HG02884 (cell line): ENCODE data around the gene TPTE.
"Not testable (repeated sequence)": the region's sequence is repeated elsewhere in the genome, so short reads cannot be mapped to it uniquely, and the experiment has no call there.

ENCODE experiments used
- ATAC-seq: cut with Tn5 transposase; IDR thresholded peaks from one replicate; pipeline ENCODE4 v1.9.1; 2021; ENCODE audit warnings: mild to moderate bottlenecking, moderate library complexity; ENCODE audit not compliant: unreplicated experiment

Gene TPTE

DNA sequence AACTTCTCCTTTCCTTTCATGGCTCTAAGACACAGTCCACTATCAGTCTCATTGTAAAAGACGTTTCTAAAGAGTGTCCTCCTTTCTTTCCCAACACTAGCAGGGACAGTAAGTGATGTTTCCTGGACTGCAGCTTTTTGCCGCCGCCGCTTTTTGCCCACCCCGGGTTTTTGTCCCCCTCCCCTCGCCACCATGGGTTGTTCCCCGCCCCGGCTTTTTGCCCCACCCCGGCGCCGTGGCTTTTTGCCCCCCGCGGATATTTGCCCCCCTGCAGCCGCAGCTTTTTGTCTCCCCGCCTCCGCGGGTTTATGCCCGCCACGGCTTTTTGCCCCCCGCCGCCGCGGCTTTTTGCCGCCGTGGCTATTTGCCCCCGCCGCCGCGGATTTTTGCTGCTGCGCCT lies 95.2 kb downstream of the TPTE start:
- no peak for ATAC-seq

DNA sequence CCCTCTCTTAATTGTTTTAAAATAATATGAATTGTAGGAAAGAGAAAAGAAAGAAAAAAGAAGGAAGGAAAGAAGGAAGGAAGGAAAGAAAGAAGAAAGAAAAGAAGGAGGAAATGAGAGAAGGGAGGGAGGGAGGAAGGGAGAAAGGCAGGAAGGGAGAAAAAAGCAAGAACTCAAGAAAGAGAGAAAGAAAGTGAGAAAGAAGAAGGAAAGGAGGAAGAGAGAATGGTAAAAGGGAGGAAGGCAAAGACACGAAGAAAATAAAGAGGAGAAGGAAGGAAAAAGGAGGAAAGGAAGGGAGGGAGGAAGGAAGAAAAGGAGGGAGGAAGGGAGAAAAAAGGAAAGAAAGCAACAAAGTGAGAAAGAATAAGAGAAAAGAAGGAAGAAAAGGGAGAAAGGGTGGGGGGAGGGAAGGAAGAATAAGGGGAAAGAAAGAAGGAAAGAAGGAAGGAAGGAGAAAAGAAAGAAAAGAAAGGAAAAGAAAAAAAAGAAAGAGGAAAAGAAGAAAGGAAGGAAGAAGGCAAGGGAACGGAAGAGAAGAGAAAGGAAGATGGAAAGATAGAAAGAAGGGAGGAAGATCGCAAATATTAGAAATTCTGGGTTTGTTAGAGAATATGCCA lies 95.9 kb downstream of the TPTE start:
- not testable (repeated sequence) for ATAC-seq

DNA sequence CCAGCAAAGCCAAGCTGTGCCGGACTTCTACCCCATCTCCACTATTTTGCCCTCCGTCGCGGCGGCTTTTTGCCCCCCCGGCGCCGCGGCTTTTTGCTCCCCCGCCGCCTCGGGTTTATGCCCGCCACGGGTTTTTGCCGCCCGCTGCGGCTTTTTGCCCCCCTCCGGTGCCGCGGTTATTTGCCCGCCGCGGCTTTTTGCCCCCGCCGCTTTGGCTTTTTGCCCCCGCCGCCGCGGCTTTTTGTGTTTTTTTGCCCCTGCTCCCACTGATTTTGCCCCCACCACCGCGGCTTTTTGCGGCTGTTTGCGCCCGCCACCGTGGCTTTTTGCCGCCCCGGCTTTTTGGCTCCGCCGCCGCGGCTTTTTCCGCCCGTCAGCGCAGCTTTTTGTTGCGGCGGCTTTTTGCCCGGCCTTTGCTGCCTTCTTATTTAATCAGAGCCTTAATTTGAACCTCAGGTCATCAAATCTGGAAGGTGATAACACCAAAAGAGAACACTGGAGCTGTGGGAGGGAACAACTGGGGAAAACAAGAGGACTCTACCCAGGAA lies 106.0 kb downstream of the TPTE start:
- ATAC-seq: no peak

- ATAC-seq: not testable (repeated sequence)
Observed at GRCh38 chr21:10629239-10629638, 107.9 kb downstream of the TPTE start.

GRCh38 chr21:10630829-10631228 lies 109.4 kb downstream of the TPTE start:
- ATAC-seq: not testable (repeated sequence)

- not testable (repeated sequence) for ATAC-seq
Observed at GRCh38 chr21:10631316-10631715, 109.9 kb downstream of the TPTE start.

DNA sequence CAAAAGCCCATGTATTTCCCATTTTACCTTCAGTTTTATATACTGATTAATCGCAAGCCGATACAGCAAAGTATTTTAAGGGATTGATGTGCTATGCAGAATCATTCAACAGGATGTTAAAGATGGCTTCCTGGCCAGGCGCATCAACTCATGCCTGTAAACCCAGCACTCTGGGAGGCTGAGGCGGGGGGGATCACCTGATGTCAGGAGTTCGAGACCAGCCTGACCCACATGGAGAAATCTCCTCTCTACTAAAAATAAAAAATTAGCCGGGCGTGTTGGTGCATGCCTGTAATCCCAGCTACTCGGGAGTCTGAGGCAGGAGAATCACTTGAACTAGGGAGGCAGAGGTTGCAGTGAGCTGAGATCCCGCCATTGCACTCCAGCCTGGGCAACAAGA lies 116.8 kb downstream of the TPTE start:
- not testable (repeated sequence) for ATAC-seq

DNA sequence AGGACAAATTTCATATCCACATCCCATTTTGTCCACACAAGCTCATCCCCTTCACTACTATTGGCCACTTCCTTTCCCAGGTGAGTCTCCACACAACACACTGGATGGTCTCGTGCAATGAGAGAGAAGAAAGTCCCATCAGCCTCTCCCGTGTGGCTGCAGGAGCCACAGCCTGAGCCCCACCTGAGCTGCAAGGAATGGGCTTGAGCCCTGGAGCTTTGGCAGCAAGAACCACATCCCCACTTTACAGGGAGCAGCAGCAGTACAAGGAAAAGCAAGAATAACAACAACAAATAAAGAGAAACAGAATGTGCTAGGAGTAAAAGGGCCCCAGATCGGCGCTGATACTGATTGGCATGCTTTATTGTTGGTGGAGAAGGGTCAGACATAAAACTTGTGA lies 117.7 kb downstream of the TPTE start:
- no peak for ATAC-seq

DNA sequence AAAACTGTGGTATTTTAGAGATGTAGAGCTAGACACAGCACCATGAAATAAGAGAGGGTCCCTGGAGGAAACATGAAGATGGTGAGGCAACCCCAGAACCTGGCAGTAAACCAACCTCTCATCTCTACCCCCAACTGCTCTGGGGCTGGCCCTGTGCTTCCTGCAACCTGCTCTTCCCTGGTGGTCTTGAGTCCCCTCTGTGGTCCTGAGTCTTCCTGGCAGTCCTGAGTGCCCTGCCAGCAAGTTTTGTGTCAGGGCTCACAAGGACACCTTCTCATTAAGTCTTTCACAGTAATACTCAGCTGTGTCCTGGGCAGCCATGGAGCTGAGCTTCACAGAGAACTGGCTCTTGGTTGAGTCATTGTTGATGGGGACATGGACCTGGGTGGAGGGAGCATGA lies 118.4 kb downstream of the TPTE start:
- ATAC-seq: not testable (repeated sequence)

DNA sequence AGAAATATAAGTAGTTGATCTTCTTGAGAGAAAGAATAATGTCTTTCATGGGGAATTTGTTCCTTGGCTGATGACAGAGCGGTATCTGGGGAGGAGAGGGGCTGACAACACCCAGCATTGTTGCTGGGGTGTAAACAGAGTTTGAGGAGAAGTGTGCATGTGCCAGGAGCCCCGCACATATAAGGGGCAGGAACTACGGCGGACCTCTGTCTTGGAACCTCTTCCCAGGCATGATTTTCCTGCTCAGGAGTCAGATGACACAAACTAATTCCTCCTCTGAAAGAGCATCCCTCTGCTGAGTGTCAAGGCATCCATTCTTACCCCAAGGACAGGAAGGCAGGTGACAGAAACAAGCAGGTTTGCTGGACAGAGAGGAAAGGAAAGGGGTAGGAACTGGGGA lies 119.1 kb downstream of the TPTE start:
- no peak for ATAC-seq

DNA sequence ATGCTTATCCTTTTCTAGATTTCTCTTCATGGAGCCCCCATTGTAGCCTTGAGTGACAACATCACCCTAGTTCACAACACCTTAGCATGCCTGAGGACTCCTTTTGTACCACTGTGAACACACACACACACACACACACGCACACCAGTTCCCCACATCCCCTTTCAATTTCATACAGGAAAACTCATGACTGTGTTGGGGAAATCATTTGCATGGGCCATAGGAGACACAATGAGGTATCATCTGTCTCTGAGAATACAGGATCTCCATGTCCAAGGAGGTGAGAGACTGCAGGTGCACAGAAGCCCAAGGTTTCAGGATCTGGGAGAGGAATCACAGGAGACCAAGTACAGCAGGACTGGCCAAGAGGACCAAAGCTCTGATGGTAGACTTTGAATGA lies 119.7 kb downstream of the TPTE start:
- ATAC-seq: no peak

DNA sequence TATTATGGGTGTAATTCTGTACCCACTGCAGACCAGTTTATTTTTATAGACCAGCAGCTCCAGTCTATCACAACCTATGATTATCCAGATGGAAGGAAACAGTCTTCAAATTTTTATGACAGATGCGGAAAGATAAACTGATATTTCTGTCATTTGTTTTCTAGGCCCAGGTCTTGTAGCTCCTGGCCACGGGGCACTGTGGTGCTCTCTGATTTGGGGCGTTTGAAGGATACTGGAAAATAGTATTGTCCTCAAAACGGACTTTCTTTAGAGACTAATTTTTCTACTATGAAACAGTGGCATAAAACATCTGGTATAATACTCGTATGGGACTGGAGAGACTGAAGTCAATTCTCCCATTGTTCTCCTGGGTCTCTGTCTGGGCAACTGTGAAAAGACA lies 124.3 kb downstream of the TPTE start:
- ATAC-seq: not testable (repeated sequence)

GRCh38 chr21:10649350-10650149 lies 128.2 kb downstream of the TPTE start:
- ATAC-seq: not testable (repeated sequence)

GRCh38 chr21:10650297-10650696 lies 128.9 kb downstream of the TPTE start:
- not testable (repeated sequence) for ATAC-seq
